HepG2 (cell line): ENCODE measurements around the gene PHF19. TPM values are rescaled to one million over a fixed set of nuclear protein-coding genes. Genes with fewer than 3 reads are reported as not detected.

Experiments
- GZF1 ChIP-seq: sonication (generic); formaldehyde crosslinking; IDR thresholded peaks from 2 replicates; pipeline ENCODE4 v1.5.1; 2020; ENCODE audit warnings: mild to moderate bottlenecking, missing genetic modification reagents
- IKZF4 ChIP-seq: sonication (generic); formaldehyde crosslinking; IDR thresholded peaks from 2 replicates; pipeline ENCODE4 v1.5.1; 2020; ENCODE audit warnings: borderline replicate concordance, mild to moderate bottlenecking, low read depth, missing genetic modification reagents; ENCODE audit errors: not compliant biosample characterization
- MED13 ChIP-seq: sonication (generic); formaldehyde crosslinking; IDR thresholded peaks from 2 replicates; pipeline ENCODE4 v1.5.0; 2020; ENCODE audit warnings: missing genetic modification reagents
- NFIC ChIP-seq: IDR thresholded peaks from 2 replicates; pipeline ENCODE4 v1.6.1; 2012; ENCODE audit warnings: mild to moderate bottlenecking, low read length, inconsistent platforms
- RARA ChIP-seq: IDR thresholded peaks from 2 replicates; pipeline ENCODE4 v1.6.1; 2016; ENCODE audit warnings: missing genetic modification reagents, missing compliant biosample characterization
- RBM22 ChIP-seq: fragments of 200-400 bp; formaldehyde crosslinking; optimal IDR thresholded peaks from 2 replicates; pipeline ENCODE3; 2017; ENCODE audit warnings: mild to moderate bottlenecking, low read length, moderate library complexity
- RELA ChIP-seq: sonication (generic); formaldehyde crosslinking; IDR thresholded peaks from 2 replicates; pipeline ENCODE4 v1.4.0; 2020; ENCODE audit warnings: missing genetic modification reagents
- TCF12 ChIP-seq, 2 experiments: fragments of 450-650 bp in 1 of 2; sonication (generic) in 1 of 2; formaldehyde crosslinking in 1 of 2; IDR thresholded peaks; 2 replicates each; pipeline versions ENCODE4 v1.6.1 to v1.8.0; 2017 to 2022; ENCODE audit warnings: antibody characterized with exemption in 1 of 2, mild to moderate bottlenecking in 1 of 2, missing genetic modification reagents in 1 of 2, moderate library complexity in 1 of 2
- ZBTB20 ChIP-seq: sonication (generic); formaldehyde crosslinking; IDR thresholded peaks from 2 replicates; pipeline ENCODE4 v1.8.1; 2023; ENCODE audit warnings: missing genetic modification reagents, low read depth, mild to moderate bottlenecking, borderline replicate concordance
- ZNF264 ChIP-seq: sonication (generic); formaldehyde crosslinking; IDR thresholded peaks from 2 replicates; pipeline ENCODE4 v1.4.0; 2020; ENCODE audit warnings: missing genetic modification reagents
- ZNF331 ChIP-seq: sonication (generic); formaldehyde crosslinking; IDR thresholded peaks from 2 replicates; pipeline ENCODE4 v1.4.0; 2020; ENCODE audit warnings: missing genetic modification reagents
- ZNF724P ChIP-seq: sonication (generic); formaldehyde crosslinking; IDR thresholded peaks from 2 replicates; pipeline ENCODE4 v1.8.0; 2022; ENCODE audit warnings: missing genetic modification reagents, borderline replicate concordance
- ZNF788 ChIP-seq: sonication (generic); formaldehyde crosslinking; IDR thresholded peaks from 2 replicates; pipeline ENCODE4 v1.5.0; 2020; ENCODE audit warnings: mild to moderate bottlenecking, missing genetic modification reagents, borderline replicate concordance
- ZNF883 ChIP-seq: sonication (generic); formaldehyde crosslinking; IDR thresholded peaks from 2 replicates; pipeline ENCODE4 v1.5.1; 2020; ENCODE audit warnings: mild to moderate bottlenecking, missing genetic modification reagents; ENCODE audit errors: not compliant biosample characterization
- ZSCAN21 ChIP-seq: sonication (generic); formaldehyde crosslinking; IDR thresholded peaks from 2 replicates; pipeline ENCODE4 v1.8.0; 2022; ENCODE audit warnings: mild to moderate bottlenecking, missing genetic modification reagents, moderate library complexity, borderline replicate concordance
- polyA plus RNA-seq, 8 experiments: library from polyadenylated mRNA; depleted of rRNA in 3 of 8; stranded (reverse) in 7 of 8; unstranded in 1 of 8; fragments of >200 nt; fragmentation: Illumina TruSeq in 4 of 8; extraction: Trizol in 4 of 8; gene quantifications; 2 replicates each; pipeline versions ENCODE4 v1.2.1 to v1.2.3, GENCODE V29; 2011 to 2016; ENCODE audit warnings: low read depth in 4 of 8, missing spikeins in 1 of 8, mixed read lengths in 1 of 8; ENCODE audit not compliant: insufficient read depth in 1 of 8
- total RNA-seq, 5 experiments: library from RNA; depleted of rRNA; stranded (reverse); fragments of >200 nt; fragmentation: Illumina TruSeq; extraction: Trizol; gene quantifications; 2 replicates each; pipeline ENCODE4 v1.2.3, GENCODE V29; 2016; ENCODE audit warnings: low read depth in 1 of 5
- TF ChIP-seq, protein P1 (sequence below): sonication (generic); formaldehyde crosslinking; IDR thresholded peaks from 2 replicates; pipeline ENCODE4 v1.4.0; 2020; ENCODE audit warnings: missing genetic modification reagents
- TF ChIP-seq, protein P2 (sequence below): fragments of 450-650 bp; IDR thresholded peaks from 2 replicates; pipeline ENCODE4 v1.6.1; 2016
- TF ChIP-seq, protein P3 (sequence below): sonication (generic); formaldehyde crosslinking; IDR thresholded peaks from 2 replicates; pipeline ENCODE4 v1.5.0; 2020; ENCODE audit warnings: mild to moderate bottlenecking, missing genetic modification reagents, borderline replicate concordance
- TF ChIP-seq, protein P4 (sequence below): sonication (generic); formaldehyde crosslinking; IDR thresholded peaks from 2 replicates; pipeline ENCODE4 v1.9.0; 2022; ENCODE audit warnings: low read depth, missing genetic modification reagents
- TF ChIP-seq, protein P5 (sequence below): sonication (generic); formaldehyde crosslinking; IDR thresholded peaks from 2 replicates; pipeline ENCODE4 v1.8.0; 2022; ENCODE audit warnings: missing genetic modification reagents, mild to moderate bottlenecking, inconsistent platforms, borderline replicate concordance

Gene PHF19
- total and polyA plus RNA-seq, 2 of the 13 experiments (the other 11 are each of a cell fraction or from before 2014, with no cell fraction given): 29.7 to 41.3 TPM

DNA sequence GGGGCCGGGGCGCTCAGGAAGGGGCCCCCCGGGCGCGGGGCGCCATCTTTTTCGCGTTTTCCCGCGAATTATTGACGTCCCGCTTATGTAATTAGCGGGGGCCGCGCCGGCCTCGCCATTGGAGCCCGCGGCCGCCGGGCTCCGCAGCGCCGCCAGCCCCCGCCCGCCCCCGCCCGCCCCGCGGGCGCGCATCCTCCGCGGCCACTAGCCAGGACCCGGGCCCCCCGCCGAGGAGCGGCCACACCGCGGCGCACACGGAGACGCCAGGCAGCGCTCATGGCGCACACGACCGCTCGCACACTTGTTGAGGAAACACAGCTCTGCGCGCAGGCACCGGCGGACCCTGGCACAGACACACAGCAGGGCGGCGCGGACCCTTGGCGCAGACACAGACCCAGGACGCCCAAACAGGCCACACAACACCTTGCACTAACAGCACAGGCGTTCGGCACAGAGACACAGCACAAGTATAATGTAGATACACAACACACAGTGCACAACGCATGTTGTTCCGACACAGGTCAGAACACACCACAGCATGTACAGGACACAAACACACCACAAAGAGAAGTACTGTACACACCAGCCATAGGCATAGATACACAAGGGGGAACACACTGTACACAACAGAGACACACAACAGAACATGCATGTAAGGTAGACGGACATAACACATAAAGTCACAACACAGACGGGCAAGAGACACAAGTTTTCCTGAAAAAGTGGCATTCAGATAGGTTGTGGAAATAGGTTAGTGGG, 467 bp upstream of the PHF19 start (continued):
- TF ChIP-seq RARA (CRISPR knock-in tag) (0 out of 2 replicates have a peak, but pooled peaks have one; percentile 15), ZNF788 (CRISPR knock-in tag) (peak; percentile 82), ZNF883 (CRISPR knock-in tag) (no peak), ZNF264 (CRISPR knock-in tag) (no peak), RELA (CRISPR knock-in tag) (0 out of 2 replicates have a peak, but pooled peaks have one; percentile 57), ZNF331 (CRISPR knock-in tag) (peak; percentile 36), ZSCAN21 (peak; percentile 83; the same call in 1 of the 2 replicates), TCF12 (IDR thresholded peaks at IDR 0.05) (no peak), TCF12 (CRISPR knock-in tag; IDR thresholded peaks at IDR 0.05) (no peak), ZBTB20 (peak; percentile 62; the same call in 1 of the 2 replicates), IKZF4 (no peak), NFIC (no peak), GZF1 (CRISPR knock-in tag) (peak; percentile 58; the same call in 1 of the 2 replicates), MED13 (CRISPR knock-in tag) (peak; percentile 25; the same call in 1 of the 2 replicates), ZNF724P (no peak), RBM22 (peak; percentile 12)
- TF ChIP-seq, protein P1, sequence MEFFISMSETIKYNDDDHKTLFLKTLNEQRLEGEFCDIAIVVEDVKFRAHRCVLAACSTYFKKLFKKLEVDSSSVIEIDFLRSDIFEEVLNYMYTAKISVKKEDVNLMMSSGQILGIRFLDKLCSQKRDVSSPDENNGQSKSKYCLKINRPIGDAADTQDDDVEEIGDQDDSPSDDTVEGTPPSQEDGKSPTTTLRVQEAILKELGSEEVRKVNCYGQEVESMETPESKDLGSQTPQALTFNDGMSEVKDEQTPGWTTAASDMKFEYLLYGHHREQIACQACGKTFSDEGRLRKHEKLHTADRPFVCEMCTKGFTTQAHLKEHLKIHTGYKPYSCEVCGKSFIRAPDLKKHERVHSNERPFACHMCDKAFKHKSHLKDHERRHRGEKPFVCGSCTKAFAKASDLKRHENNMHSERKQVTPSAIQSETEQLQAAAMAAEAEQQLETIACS: no peak; the same call in 1 of the 2 replicates
- TF ChIP-seq, protein P2, sequence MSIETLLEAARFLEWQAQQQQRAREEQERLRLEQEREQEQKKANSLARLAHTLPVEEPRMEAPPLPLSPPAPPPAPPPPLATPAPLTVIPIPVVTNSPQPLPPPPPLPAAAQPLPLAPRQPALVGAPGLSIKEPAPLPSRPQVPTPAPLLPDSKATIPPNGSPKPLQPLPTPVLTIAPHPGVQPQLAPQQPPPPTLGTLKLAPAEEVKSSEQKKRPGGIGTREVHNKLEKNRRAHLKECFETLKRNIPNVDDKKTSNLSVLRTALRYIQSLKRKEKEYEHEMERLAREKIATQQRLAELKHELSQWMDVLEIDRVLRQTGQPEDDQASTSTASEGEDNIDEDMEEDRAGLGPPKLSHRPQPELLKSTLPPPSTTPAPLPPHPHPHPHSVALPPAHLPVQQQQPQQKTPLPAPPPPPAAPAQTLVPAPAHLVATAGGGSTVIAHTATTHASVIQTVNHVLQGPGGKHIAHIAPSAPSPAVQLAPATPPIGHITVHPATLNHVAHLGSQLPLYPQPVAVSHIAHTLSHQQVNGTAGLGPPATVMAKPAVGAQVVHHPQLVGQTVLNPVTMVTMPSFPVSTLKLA: no peak
- TF ChIP-seq, protein P3, sequence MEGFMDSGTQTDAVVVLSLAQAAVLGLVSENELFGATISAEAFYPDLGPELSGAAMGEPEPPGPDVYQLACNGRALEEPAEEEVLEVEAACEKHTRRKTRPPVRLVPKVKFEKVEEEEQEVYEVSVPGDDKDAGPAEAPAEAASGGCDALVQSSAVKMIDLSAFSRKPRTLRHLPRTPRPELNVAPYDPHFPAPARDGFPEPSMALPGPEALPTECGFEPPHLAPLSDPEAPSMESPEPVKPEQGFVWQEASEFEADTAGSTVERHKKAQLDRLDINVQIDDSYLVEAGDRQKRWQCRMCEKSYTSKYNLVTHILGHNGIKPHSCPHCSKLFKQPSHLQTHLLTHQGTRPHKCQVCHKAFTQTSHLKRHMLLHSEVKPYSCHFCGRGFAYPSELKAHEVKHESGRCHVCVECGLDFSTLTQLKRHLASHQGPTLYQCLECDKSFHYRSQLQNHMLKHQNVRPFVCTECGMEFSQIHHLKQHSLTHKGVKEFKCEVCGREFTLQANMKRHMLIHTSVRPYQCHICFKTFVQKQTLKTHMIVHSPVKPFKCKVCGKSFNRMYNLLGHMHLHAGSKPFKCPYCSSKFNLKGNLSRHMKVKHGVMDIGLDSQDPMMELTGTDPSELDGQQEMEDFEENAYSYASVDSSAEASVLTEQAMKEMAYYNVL: 0 out of 2 replicates have a peak, but pooled peaks have one; percentile 29
- TF ChIP-seq, protein P4, sequence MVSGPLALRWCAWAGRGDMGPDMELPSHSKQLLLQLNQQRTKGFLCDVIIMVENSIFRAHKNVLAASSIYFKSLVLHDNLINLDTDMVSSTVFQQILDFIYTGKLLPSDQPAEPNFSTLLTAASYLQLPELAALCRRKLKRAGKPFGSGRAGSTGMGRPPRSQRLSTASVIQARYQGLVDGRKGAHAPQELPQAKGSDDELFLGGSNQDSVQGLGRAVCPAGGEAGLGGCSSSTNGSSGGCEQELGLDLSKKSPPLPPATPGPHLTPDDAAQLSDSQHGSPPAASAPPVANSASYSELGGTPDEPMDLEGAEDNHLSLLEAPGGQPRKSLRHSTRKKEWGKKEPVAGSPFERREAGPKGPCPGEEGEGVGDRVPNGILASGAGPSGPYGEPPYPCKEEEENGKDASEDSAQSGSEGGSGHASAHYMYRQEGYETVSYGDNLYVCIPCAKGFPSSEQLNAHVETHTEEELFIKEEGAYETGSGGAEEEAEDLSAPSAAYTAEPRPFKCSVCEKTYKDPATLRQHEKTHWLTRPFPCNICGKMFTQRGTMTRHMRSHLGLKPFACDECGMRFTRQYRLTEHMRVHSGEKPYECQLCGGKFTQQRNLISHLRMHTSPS (CRISPR knock-in tag): no peak
- TF ChIP-seq, protein P5, sequence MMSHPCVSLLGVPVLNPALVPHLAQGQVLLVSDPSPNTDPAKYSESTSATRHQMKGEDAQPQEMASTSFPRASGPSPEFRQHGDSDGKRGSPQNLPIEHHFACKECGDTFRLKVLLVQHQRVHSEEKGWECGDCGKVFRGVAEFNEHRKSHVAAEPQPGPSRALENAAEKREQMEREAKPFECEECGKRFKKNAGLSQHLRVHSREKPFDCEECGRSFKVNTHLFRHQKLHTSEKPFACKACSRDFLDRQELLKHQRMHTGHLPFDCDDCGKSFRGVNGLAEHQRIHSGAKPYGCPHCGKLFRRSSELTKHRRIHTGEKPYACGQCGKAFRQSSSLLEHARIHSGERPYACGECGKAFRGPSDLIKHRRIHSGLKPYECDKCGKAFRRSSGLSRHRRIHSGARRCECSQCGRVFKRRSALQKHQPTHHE (CRISPR knock-in tag): 0 out of 2 replicates have a peak, but pooled peaks have one; percentile 40
